Heart right ventricle (tissue), 16 donors: Measurements from ENCODE around the gene NPAS2. TPM values are rescaled to one million over a fixed set of nuclear protein-coding genes. Genes with fewer than 3 reads are reported as not detected.

ENCODE experiments used
- ATAC-seq, 8 donors: fragments of 200-7000 bp; cut with Tn5 transposase; one replicate each; pipeline ENCODE4 v1.9.1; 2020; ENCODE audit warnings: mild to moderate bottlenecking in 8 of 8, moderate library complexity in 8 of 8, moderate number of reproducible peaks in 1 of 8
- DNase-seq, 2 donors: peaks; one replicate each; pipeline ENCODE4 v3.0.0-alpha.2; 2020
- H3K27ac ChIP-seq, 10 donors: fragments of 200-600 bp; sonication (generic) in 2 of 10; one replicate each; pipeline versions ENCODE4 v1.5.0 to v1.8.0; 2020 to 2022; ENCODE audit warnings: mild to moderate bottlenecking in 3 of 10
- H3K27me3 ChIP-seq, 7 donors: fragments of 200-600 bp; one replicate each; pipeline ENCODE4 v1.8.0; 2021 to 2022; ENCODE audit warnings: mild to moderate bottlenecking in 2 of 7
- H3K36me3 ChIP-seq, 9 donors: fragments of 200-600 bp; sonication (generic) in 1 of 9; one replicate each; pipeline versions ENCODE4 v1.5.0 to v1.8.0; 2020 to 2022; ENCODE audit warnings: mild to moderate bottlenecking in 2 of 9
- H3K4me1 ChIP-seq, 9 donors: fragments of 200-600 bp; sonication (generic) in 1 of 9; one replicate each; pipeline versions ENCODE4 v1.5.0 to v1.8.0; 2020 to 2022; ENCODE audit warnings: mild to moderate bottlenecking in 4 of 9
- H3K4me3 ChIP-seq, 10 donors: fragments of 200-600 bp; sonication (generic) in 2 of 10; one replicate each; pipeline versions ENCODE4 v1.5.0 to v1.8.0; 2020 to 2022; ENCODE audit warnings: mild to moderate bottlenecking in 7 of 10, moderate library complexity in 2 of 10
- H3K9me3 ChIP-seq, 11 donors: fragments of 200-600 bp in 10 of 11; sonication (generic) in 2 of 11; one replicate each; pipeline versions ENCODE4 v1.5.0 to v1.8.0; 2013 to 2022; ENCODE audit warnings: mild to moderate bottlenecking in 2 of 11, control low read depth in 1 of 11, moderate library complexity in 1 of 11
- WGBS, 2 donors: extraction: QIAGEN DNeasy Blood & Tissue Kit; methylation state at CpG; one replicate each; pipeline ENCODE4 v1.1.7; 2013; ENCODE audit warnings: inconsistent platforms in 1 of 2; 5-methylcytosine and 5-hydroxymethylcytosine counted together
- intact Hi-C, 10 donors: fragments of 100-400 bp; cut with DNase I; formaldehyde crosslinking; loops; one replicate each; pipeline versions ENCODE4 v1.11.1 to v1.14.2; 2022
- long read RNA-seq, 3 donors: library from polyadenylated mRNA; unstranded; transcript quantifications; one replicate each; pipeline ENCODE4 v2.0.0, GENCODE V29; 2020 to 2021
- polyA plus RNA-seq, 2 donors: library from polyadenylated mRNA; stranded (reverse); fragments of 200-250 nt; gene quantifications; one replicate each; pipeline ENCODE4 v1.2.3, GENCODE V29; 2013
- total RNA-seq, 10 donors: library from RNA; stranded (reverse); fragmentation: NEBNext Ultra II Directional in 3 of 10; extraction: Animal tissue kit (Norgen Biotek cat#: 25700) in 3 of 10; gene quantifications; one replicate each; pipeline versions ENCODE4 v1.2.1 to v1.2.4, GENCODE V29; 2021 to 2023
- TF ChIP-seq, protein P1 (sequence below), 9 donors: fragments of 200-600 bp; sonication (generic) in 2 of 9; IDR thresholded peaks; one replicate each; pipeline versions ENCODE4 v1.5.0 to v1.8.0; 2021 to 2022; ENCODE audit warnings: antibody characterized with exemption in 9 of 9, mild to moderate bottlenecking in 5 of 9, moderate library complexity in 1 of 9
- donor health status: Arrhythmogenic right ventricular cardiomyopathy.
- donor health status: ischemic (EF 13 %, LVEDD 7.1; RV severe dilation, severe dysfunction).
- donor health status: healthy with polysubstance abuse.
- donor health status: DM: no; HTN: yes; CAD: no.
- donor health status: DM: no; HTN: no; CAD: no.
- donor health status: ischemic (EF 25% LVEDD 6.9; RV normal size, moderate dysfunction).
- donor health status: ischemic (EF 25% LVEDD 5.7; RV mildly dilated, moderate dysfunction).
- donor health status: healthy.
- donor health status: DM: yes; HTN: yes; CAD: no.
- donor health status: Ischemic cardiomyopathy.
- donor health status: ischemic (EF 35%, LVEDD 5.7; RV mildly dilated, moderate dysfunction).
- donor health status: nonischemic (EF 11% LVEDD 7.7; RV severe dilation, severe dysfunction).
- donor health status: DM: yes; HTN: yes; CAD: no.
- donor health status: PGD.
- donor health status: ischemic (EF 29% LVEDD 5.4; RV normal size, mild dysfunction).
- donor health status: nonischemic (EF 23%, LVEDD 6.1; RV moderate dilation, normal function).

Gene NPAS2, protein sequence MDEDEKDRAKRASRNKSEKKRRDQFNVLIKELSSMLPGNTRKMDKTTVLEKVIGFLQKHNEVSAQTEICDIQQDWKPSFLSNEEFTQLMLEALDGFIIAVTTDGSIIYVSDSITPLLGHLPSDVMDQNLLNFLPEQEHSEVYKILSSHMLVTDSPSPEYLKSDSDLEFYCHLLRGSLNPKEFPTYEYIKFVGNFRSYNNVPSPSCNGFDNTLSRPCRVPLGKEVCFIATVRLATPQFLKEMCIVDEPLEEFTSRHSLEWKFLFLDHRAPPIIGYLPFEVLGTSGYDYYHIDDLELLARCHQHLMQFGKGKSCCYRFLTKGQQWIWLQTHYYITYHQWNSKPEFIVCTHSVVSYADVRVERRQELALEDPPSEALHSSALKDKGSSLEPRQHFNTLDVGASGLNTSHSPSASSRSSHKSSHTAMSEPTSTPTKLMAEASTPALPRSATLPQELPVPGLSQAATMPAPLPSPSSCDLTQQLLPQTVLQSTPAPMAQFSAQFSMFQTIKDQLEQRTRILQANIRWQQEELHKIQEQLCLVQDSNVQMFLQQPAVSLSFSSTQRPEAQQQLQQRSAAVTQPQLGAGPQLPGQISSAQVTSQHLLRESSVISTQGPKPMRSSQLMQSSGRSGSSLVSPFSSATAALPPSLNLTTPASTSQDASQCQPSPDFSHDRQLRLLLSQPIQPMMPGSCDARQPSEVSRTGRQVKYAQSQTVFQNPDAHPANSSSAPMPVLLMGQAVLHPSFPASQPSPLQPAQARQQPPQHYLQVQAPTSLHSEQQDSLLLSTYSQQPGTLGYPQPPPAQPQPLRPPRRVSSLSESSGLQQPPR
- total RNA-seq (10 to 100 TPM; 33.8 to 48.4 (median 41.2) TPM), polyA plus RNA-seq (10 to 100 TPM; 32.1 to 70.1 TPM)
- long read RNA-seq, donor 1, partial matches to known transcripts: 11 of 18 reads
- long read RNA-seq, donor 1, other reads (novel, unspliced or antisense): 7 of 18 reads
- long read RNA-seq, donor 2, full-length matches to known transcripts: 1 of 30 reads
- long read RNA-seq, donor 2, partial matches to known transcripts: 22 of 30 reads
- long read RNA-seq, donor 2, other reads (novel, unspliced or antisense): 7 of 30 reads
- long read RNA-seq, donor 3, partial matches to known transcripts: 23 of 26 reads
- long read RNA-seq, donor 3, other reads (novel, unspliced or antisense): 2 of 26 reads

DNA sequence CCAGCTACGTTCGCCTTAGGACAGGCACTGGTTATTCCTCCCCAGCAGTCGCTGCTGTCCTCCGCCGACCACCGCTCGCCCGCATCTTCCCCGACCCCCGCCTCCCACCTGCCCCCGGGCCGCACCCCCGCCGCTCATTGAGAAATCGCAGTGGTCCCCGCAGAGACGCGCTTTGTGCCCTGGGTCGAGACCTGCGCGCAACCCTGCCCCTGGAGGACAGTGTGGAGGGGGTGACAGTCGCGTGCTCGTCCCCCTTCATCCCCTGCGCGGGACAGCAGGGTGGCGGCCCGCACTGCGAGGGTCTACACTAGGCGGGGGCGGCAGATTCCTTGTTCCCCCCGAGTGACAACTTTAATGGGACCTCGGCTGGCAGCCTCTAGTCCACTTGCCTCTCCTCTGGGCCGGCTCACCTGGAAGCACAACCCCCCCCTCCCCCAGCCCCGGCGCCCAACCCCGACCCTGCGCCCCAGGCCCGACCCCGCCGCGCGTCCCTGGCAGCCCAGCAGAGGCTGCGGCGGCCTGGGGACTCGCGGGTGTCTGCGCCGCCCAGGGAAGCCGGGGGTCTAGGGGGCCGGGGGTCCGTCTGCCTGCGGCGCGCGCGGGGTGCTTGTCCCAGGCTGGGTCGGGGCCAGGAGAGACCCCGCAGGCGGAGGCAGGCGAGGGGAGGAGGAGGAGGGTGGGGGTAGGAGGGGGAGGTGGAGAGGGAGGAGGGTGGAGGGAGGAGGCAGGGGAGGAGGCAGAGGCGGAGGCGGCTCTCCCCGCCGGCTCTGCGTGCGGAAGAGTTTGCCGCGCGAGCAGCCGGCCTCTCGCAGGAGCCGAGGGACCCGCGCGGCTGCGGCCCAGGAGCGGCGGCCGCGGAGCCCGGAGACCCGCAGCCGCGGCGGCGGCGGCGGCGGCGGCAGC lies at the start of gene NPAS2:
Gene NPAS2 (plus strand): TSS at position 770 of the 903 bp plus-strand sequence. CDS start 84,616 bp downstream, outside the sequence.
- intact Hi-C loops: loop anchor here in 8 of 10 donors (2.0 to 10.0 kb wide), 12 partner anchors 43 to 205 kb away; no protein-coding TSS in a partner anchor
- Histone ChIP-seq H3K4me3 (peak within 1 kb of the TSS; percentile 65 to 91 (median 80)), H3K4me1 (peaks cover 5 to 76% (median 30%) of the 10 kb centered on the region in 9 donors), H3K27ac (peak within 1 kb of the TSS; percentile 84 to 98 (median 92)), H3K27me3 (peaks cover 0 to 63% (median 0%) of the 10 kb centered on the region in 7 donors), H3K9me3 (no peaks in the 10 kb centered on the region), H3K36me3 (no peaks in the 10 kb centered on the region)
- ATAC-seq: peak; percentile 21 to 67 (median 47)
- 1% methylated on average over 73 to 89 of the region's 91 CpGs for WGBS, 2 donors
- DNase-seq: peak; percentile 33 to 63
- TF ChIP-seq, protein P1, sequence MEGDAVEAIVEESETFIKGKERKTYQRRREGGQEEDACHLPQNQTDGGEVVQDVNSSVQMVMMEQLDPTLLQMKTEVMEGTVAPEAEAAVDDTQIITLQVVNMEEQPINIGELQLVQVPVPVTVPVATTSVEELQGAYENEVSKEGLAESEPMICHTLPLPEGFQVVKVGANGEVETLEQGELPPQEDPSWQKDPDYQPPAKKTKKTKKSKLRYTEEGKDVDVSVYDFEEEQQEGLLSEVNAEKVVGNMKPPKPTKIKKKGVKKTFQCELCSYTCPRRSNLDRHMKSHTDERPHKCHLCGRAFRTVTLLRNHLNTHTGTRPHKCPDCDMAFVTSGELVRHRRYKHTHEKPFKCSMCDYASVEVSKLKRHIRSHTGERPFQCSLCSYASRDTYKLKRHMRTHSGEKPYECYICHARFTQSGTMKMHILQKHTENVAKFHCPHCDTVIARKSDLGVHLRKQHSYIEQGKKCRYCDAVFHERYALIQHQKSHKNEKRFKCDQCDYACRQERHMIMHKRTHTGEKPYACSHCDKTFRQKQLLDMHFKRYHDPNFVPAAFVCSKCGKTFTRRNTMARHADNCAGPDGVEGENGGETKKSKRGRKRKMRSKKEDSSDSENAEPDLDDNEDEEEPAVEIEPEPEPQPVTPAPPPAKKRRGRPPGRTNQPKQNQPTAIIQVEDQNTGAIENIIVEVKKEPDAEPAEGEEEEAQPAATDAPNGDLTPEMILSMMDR (IDR thresholded peaks at IDR 0.05): no peak

DNA sequence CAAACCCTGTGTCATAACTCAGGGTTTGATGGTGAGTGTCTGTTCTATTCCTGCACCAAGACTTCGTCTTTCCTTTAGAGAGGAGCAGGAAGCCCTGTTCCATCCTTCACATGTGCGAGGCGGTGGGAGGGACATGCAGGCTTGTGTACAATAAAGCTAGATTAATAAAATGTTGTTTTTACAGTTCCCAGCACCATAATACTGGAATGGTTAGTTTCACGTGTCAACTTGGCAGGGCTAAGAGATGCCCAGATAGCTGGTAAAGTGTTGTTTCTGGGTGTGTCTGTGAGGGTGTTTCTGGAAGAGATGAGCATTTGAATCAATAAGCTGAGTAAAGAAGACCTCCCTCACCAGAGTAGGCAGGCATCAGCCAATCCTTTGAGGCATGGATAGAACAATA lies 48.8 kb upstream of the NPAS2 start:
- no peak for ATAC-seq

DNA sequence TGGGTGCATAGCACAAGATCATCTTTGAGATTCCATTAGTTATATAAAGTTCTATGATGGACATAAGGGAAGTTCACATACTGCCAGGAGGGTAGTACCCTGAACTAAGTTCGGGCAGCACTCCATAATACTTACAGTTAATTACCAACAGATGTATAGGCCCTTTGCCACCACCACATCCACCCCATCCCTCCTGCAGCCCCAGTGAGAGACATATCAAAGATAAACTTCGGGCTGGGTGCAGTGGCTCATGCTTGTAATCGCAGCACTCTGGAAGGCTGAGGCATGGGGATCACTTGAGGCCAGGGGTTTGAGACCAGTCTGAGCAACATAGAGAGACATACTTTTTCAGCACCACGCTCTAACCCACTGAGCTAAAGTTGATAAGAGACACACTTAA lies 46.4 kb upstream of the NPAS2 start:
- no peak for ATAC-seq
- no peak overlapping the region for H3K27ac ChIP-seq
- H3K36me3 ChIP-seq: no peaks in the 10 kb centered on the region
- intact Hi-C loops: no loop called here
- TF ChIP-seq, protein P1 (IDR thresholded peaks at IDR 0.05): no peak
- peaks cover 0 to 2% (median 0%) of the 10 kb centered on the region in 9 donors for H3K4me1 ChIP-seq
- DNase-seq: no peak
- H3K27me3 ChIP-seq: no peaks in the 10 kb centered on the region
- no peak overlapping the region for H3K4me3 ChIP-seq
- WGBS, 2 donors: 88 to 91% methylated on average over 4 of the region's 4 CpGs
- no peaks in the 10 kb centered on the region for H3K9me3 ChIP-seq

More for the DNA sequence above, 48.8 kb upstream of the NPAS2 start:
- H3K27me3 ChIP-seq: no peaks in the 10 kb centered on the region
- no peak for DNase-seq
- H3K9me3 ChIP-seq: no peaks in the 10 kb centered on the region
- H3K27ac ChIP-seq: no peak overlapping the region
- peaks cover 0 to 12% (median 0%) of the 10 kb centered on the region in 9 donors for H3K4me1 ChIP-seq
- WGBS, 2 donors: 89 to 90% methylated on average over 4 of the region's 4 CpGs
- TF ChIP-seq, protein P1 (IDR thresholded peaks at IDR 0.05): no peak
- intact Hi-C loops: no loop called here
- H3K4me3 ChIP-seq: no peak overlapping the region
- H3K36me3 ChIP-seq: no peaks in the 10 kb centered on the region
